Hepatocyte (in vitro differentiated cells): ENCODE measurements around the gene RAB18. TPM values are rescaled to one million over a fixed set of nuclear protein-coding genes. Genes with fewer than 3 reads are reported as not detected.
"Not testable (repeated sequence)": the region's sequence is repeated elsewhere in the genome, so short reads cannot be mapped to it uniquely, and the experiment has no call there.

Experiments used
- DNase-seq: peaks from one replicate; pipeline ENCODE4 v3.0.0-alpha.2; 2016; ENCODE audit warnings: low spot score
- H2AFZ ChIP-seq: fragments of 200-600 bp; sonication (generic); 2 replicates; pipeline ENCODE4 v1.6.0; 2016; ENCODE audit warnings: antibody characterized with exemption, mild to moderate bottlenecking
- H3K27ac ChIP-seq: fragments of 200-600 bp; sonication (generic); 2 replicates; pipeline ENCODE4 v1.5.1; 2016; ENCODE audit warnings: mild to moderate bottlenecking
- H3K27me3 ChIP-seq: fragments of 200-600 bp; sonication (generic); 2 replicates; pipeline ENCODE4 v1.6.1; 2016
- H3K36me3 ChIP-seq: fragments of 200-600 bp; sonication (generic); replicated peaks from 2 replicates; pipeline ENCODE4 v1.5.1; 2016; ENCODE audit warnings: low read depth; ENCODE audit not compliant: insufficient read depth
- H3K4me1 ChIP-seq: fragments of 200-600 bp; sonication (generic); 2 replicates; pipeline ENCODE4 v1.5.1; 2016; ENCODE audit warnings: mild to moderate bottlenecking, moderate library complexity; ENCODE audit not compliant: insufficient read depth
- H3K4me2 ChIP-seq: fragments of 200-600 bp; sonication (generic); 2 replicates; pipeline ENCODE4 v1.6.0; 2016
- H3K4me3 ChIP-seq: fragments of 200-600 bp; sonication (generic); 2 replicates; pipeline ENCODE4 v1.5.1; 2016; ENCODE audit warnings: mild to moderate bottlenecking
- H3K79me2 ChIP-seq: fragments of 200-600 bp; sonication (generic); 2 replicates; pipeline ENCODE4 v1.6.0; 2017; ENCODE audit warnings: mild to moderate bottlenecking
- H3K9me2 ChIP-seq: fragments of 200-600 bp; sonication (generic); replicated peaks from 2 replicates; pipeline ENCODE4 v1.6.0; 2017; ENCODE audit warnings: mild to moderate bottlenecking; ENCODE audit not compliant: insufficient read depth
- H3K9me3 ChIP-seq: fragments of 200-600 bp; sonication (generic); 2 replicates; pipeline ENCODE4 v1.5.1; 2016; ENCODE audit warnings: low read depth, mild to moderate bottlenecking
- H4K20me1 ChIP-seq: fragments of 200-600 bp; sonication (generic); 2 replicates; pipeline ENCODE4 v1.6.0; 2016; ENCODE audit warnings: mild to moderate bottlenecking; ENCODE audit not compliant: insufficient read depth, poor library complexity, severe bottlenecking
- CTCF ChIP-seq: fragments of 200-600 bp; sonication (generic); IDR thresholded peaks from 2 replicates; pipeline ENCODE4 v1.5.1; 2016; ENCODE audit warnings: antibody characterized with exemption, mild to moderate bottlenecking; ENCODE audit not compliant: poor library complexity
- EZH2 ChIP-seq: fragments of 200-600 bp; sonication (generic); IDR thresholded peaks from 2 replicates; pipeline ENCODE4 v1.6.1; 2016; ENCODE audit warnings: antibody characterized with exemption, mild to moderate bottlenecking, borderline replicate concordance
- EZH2phosphoT487 ChIP-seq: fragments of 200-600 bp; sonication (generic); IDR thresholded peaks from one replicate; pipeline ENCODE4 v1.6.1; 2018; ENCODE audit warnings: antibody characterized with exemption, mild to moderate bottlenecking, low read depth, moderate library complexity; ENCODE audit not compliant: unreplicated experiment, severe bottlenecking
- WGBS: methylation state at CpG from one replicate; pipeline ENCODE4 v1.1.6; 2016; ENCODE audit warnings: low lambda C conversion rate; ENCODE audit errors: missing lambda C conversion rate; 5-methylcytosine and 5-hydroxymethylcytosine counted together
- polyA plus RNA-seq: library from polyadenylated mRNA; unstranded; fragments of >200 nt; fragmentation: Nextera tagmentation; extraction: Ambion mirVana; gene quantifications from 2 replicates; pipeline ENCODE4 v1.2.1, GENCODE V29; 2016
- total RNA-seq: library from RNA; depleted of rRNA; stranded (reverse); fragments of >200 nt; gene quantifications from 2 replicates; pipeline ENCODE4 v1.2.3, GENCODE V29; 2014

RAB18 gene
- total and polyA plus RNA-seq, 2 experiments from 2014 or later, result 88.5 to 132 TPM

- no peak for TF ChIP-seq EZH2
- no peak for TF ChIP-seq EZH2phosphoT487
- TF ChIP-seq CTCF, result no peak
- whole genome bisulfite sequencing, result 89% methylated on average over 7 of the region's 7 CpGs
- Histone ChIP-seq H2AFZ (no peak overlapping the region), H3K9me2 (no peaks in the 10 kb centered on the region), H3K4me2 (no peak overlapping the region), H3K27me3 (no peaks in the 10 kb centered on the region), H4K20me1 (no peaks in the 10 kb centered on the region), H3K4me1 (no peaks in the 10 kb centered on the region), H3K9me3 (no peaks in the 10 kb centered on the region), H3K27ac (no peak overlapping the region), H3K79me2 (no peaks in the 10 kb centered on the region), H3K4me3 (no peak overlapping the region), H3K36me3 (no peaks in the 10 kb centered on the region)
- DNase-seq, result no peak
Observed at GRCh38 chr10:27568196-27569175, 64.4 kb downstream of the RAB18 start.

- WGBS, result 68% methylated on average over 4 of the region's 4 CpGs
- H3K4me1 ChIP-seq, result no peaks in the 10 kb centered on the region
- H3K4me3 ChIP-seq, result no peak overlapping the region
- H3K9me2 ChIP-seq, result no peaks in the 10 kb centered on the region
- H3K4me2 ChIP-seq, result no peak overlapping the region
- no peaks in the 10 kb centered on the region for H3K9me3 ChIP-seq
- no peaks in the 10 kb centered on the region for H3K79me2 ChIP-seq
- no peaks in the 10 kb centered on the region for H3K27me3 ChIP-seq
- no peaks in the 10 kb centered on the region for H4K20me1 ChIP-seq
- TF ChIP-seq EZH2phosphoT487, result no peak
- no peak for TF ChIP-seq CTCF
- no peak for TF ChIP-seq EZH2
- H2AFZ ChIP-seq, result no peak overlapping the region
- no peak overlapping the region for H3K27ac ChIP-seq
- DNase-seq, result no peak
- H3K36me3 ChIP-seq, result no peaks in the 10 kb centered on the region
Observed at GRCh38 chr10:27569946-27570345, 65.8 kb downstream of the RAB18 start.

GRCh38 chr10:27577038-27577437, 72.9 kb downstream of the RAB18 start:
- H3K27ac ChIP-seq, H3K4me1 ChIP-seq, H3K27me3 ChIP-seq, H2AFZ ChIP-seq, DNase-seq, H3K79me2 ChIP-seq, H3K9me2 ChIP-seq, H3K4me3 ChIP-seq, H3K9me3 ChIP-seq, H3K4me2 ChIP-seq, H4K20me1 ChIP-seq, H3K36me3 ChIP-seq: not testable (repeated sequence)
- WGBS, result 90% methylated on average over 5 of the region's 5 CpGs

- no peak overlapping the region for H3K4me2 ChIP-seq
- H4K20me1 ChIP-seq, result no peaks in the 10 kb centered on the region
- no peak overlapping the region for H3K27ac ChIP-seq
- no peak overlapping the region for H2AFZ ChIP-seq
- H3K27me3 ChIP-seq, result no peaks in the 10 kb centered on the region
- H3K4me3 ChIP-seq, result no peak overlapping the region
- 84% methylated on average over 4 of the region's 4 CpGs for whole genome bisulfite sequencing
- H3K36me3 ChIP-seq, result no peaks in the 10 kb centered on the region
- no peaks in the 10 kb centered on the region for H3K9me2 ChIP-seq
- no peaks in the 10 kb centered on the region for H3K9me3 ChIP-seq
- no peaks in the 10 kb centered on the region for H3K4me1 ChIP-seq
- no peaks in the 10 kb centered on the region for H3K79me2 ChIP-seq
- DNase-seq, result no peak
- TF ChIP-seq EZH2phosphoT487, result no peak
- no peak for TF ChIP-seq CTCF
- TF ChIP-seq EZH2, result no peak
Observed at GRCh38 chr10:27578316-27578715, 74.2 kb downstream of the RAB18 start.
